Measurements from ENCODE around the gene SPTBN1.
A peak's percentile ranks its signal among the peaks of the same experiment; 100 is the strongest.

The SPTBN1 gene

GRCh38 chr2:54589038-54589339 lies 132.9 kb downstream of the SPTBN1 start:
- Histone ChIP-seq H3K9me3 (replicated peaks; ENCODE audit: low read length) (no peaks in the 10 kb centered on the region), H3K27me3 (ENCODE audit: control insufficient read depth, insufficient read depth, low read length) (no peaks in the 10 kb centered on the region), H3K4me3 (ENCODE audit: low read length) (no peak overlapping the region), H3K9ac (ENCODE audit: low read depth, low read length) (no peak overlapping the region), H3K4me2 (ENCODE audit: low read length) (no peak overlapping the region), H3K36me3 (ENCODE audit: insufficient read depth, low read length) (peaks cover 3% of the 10 kb centered on the region), H3K4me1 (ENCODE audit: control insufficient read depth, insufficient read depth, low read length) (peaks cover 53% of the 10 kb centered on the region)

- Histone ChIP-seq H3K4me2 (ENCODE audit: low read length) (peak overlapping the region; percentile 39), H3K4me1 (ENCODE audit: control insufficient read depth, insufficient read depth, low read length) (peaks cover 50% of the 10 kb centered on the region), H3K9me3 (replicated peaks; ENCODE audit: low read length) (no peaks in the 10 kb centered on the region), H3K4me3 (ENCODE audit: low read length) (no peak overlapping the region), H3K9ac (ENCODE audit: low read depth, low read length) (no peak overlapping the region), H3K36me3 (ENCODE audit: insufficient read depth, low read length) (peaks cover 3% of the 10 kb centered on the region), H3K27me3 (ENCODE audit: control insufficient read depth, insufficient read depth, low read length) (no peaks in the 10 kb centered on the region)
Observed at GRCh38 chr2:54589340-54590215, 133.5 kb downstream of the SPTBN1 start.

GRCh38 chr2:54590216-54591120 lies 134.3 kb downstream of the SPTBN1 start:
- Histone ChIP-seq H3K9ac (ENCODE audit: low read depth, low read length) (no peak overlapping the region), H3K36me3 (ENCODE audit: insufficient read depth, low read length) (peaks cover 3% of the 10 kb centered on the region), H3K4me1 (ENCODE audit: control insufficient read depth, insufficient read depth, low read length) (peaks cover 42% of the 10 kb centered on the region), H3K27me3 (ENCODE audit: control insufficient read depth, insufficient read depth, low read length) (no peaks in the 10 kb centered on the region), H3K4me3 (ENCODE audit: low read length) (no peak overlapping the region), H3K9me3 (replicated peaks; ENCODE audit: low read length) (no peaks in the 10 kb centered on the region), H3K4me2 (ENCODE audit: low read length) (peak overlapping the region; percentile 39)

- Histone ChIP-seq H3K4me1 (ENCODE audit: control insufficient read depth, insufficient read depth, low read length) (peaks cover 42% of the 10 kb centered on the region), H3K4me3 (ENCODE audit: low read length) (no peak overlapping the region), H3K27me3 (ENCODE audit: control insufficient read depth, insufficient read depth, low read length) (no peaks in the 10 kb centered on the region), H3K4me2 (ENCODE audit: low read length) (no peak overlapping the region), H3K9ac (ENCODE audit: low read depth, low read length) (no peak overlapping the region), H3K9me3 (replicated peaks; ENCODE audit: low read length) (no peaks in the 10 kb centered on the region), H3K36me3 (ENCODE audit: insufficient read depth, low read length) (peaks cover 3% of the 10 kb centered on the region)
Observed at GRCh38 chr2:54591551-54591950, 135.4 kb downstream of the SPTBN1 start.

GRCh38 chr2:54593249-54593648 lies 137.1 kb downstream of the SPTBN1 start:
- no peaks in the 10 kb centered on the region for H3K36me3 ChIP-seq (ENCODE audit: insufficient read depth, low read length)
- H3K4me3 ChIP-seq (ENCODE audit: low read length): no peak overlapping the region
- no peak overlapping the region for H3K4me2 ChIP-seq (ENCODE audit: low read length)
- H3K9ac ChIP-seq (ENCODE audit: low read depth, low read length): no peak overlapping the region
- peaks cover 46% of the 10 kb centered on the region for H3K4me1 ChIP-seq (ENCODE audit: control insufficient read depth, insufficient read depth, low read length)
- no peaks in the 10 kb centered on the region for H3K27me3 ChIP-seq (ENCODE audit: control insufficient read depth, insufficient read depth, low read length)
- no peaks in the 10 kb centered on the region for H3K9me3 ChIP-seq (replicated peaks; ENCODE audit: low read length)

GRCh38 chr2:54594048-54594447 lies 137.9 kb downstream of the SPTBN1 start:
- peaks cover 6% of the 10 kb centered on the region for H3K36me3 ChIP-seq (ENCODE audit: insufficient read depth, low read length)
- H3K9ac ChIP-seq (ENCODE audit: low read depth, low read length): no peak overlapping the region
- H3K4me3 ChIP-seq (ENCODE audit: low read length): no peak overlapping the region
- H3K4me1 ChIP-seq (ENCODE audit: control insufficient read depth, insufficient read depth, low read length): peaks cover 53% of the 10 kb centered on the region
- no peak overlapping the region for H3K4me2 ChIP-seq (ENCODE audit: low read length)
- no peaks in the 10 kb centered on the region for H3K9me3 ChIP-seq (replicated peaks; ENCODE audit: low read length)
- H3K27me3 ChIP-seq (ENCODE audit: control insufficient read depth, insufficient read depth, low read length): no peaks in the 10 kb centered on the region

GRCh38 chr2:54595161-54595803 lies 139.2 kb downstream of the SPTBN1 start:
- Histone ChIP-seq H3K4me1 (ENCODE audit: control insufficient read depth, insufficient read depth, low read length) (peaks cover 53% of the 10 kb centered on the region), H3K27me3 (ENCODE audit: control insufficient read depth, insufficient read depth, low read length) (no peaks in the 10 kb centered on the region), H3K9ac (ENCODE audit: low read depth, low read length) (no peak overlapping the region), H3K9me3 (replicated peaks; ENCODE audit: low read length) (no peaks in the 10 kb centered on the region), H3K36me3 (ENCODE audit: insufficient read depth, low read length) (peaks cover 16% of the 10 kb centered on the region), H3K4me2 (ENCODE audit: low read length) (no peak overlapping the region), H3K4me3 (ENCODE audit: low read length) (no peak overlapping the region)

- H3K4me1 ChIP-seq (ENCODE audit: control insufficient read depth, insufficient read depth, low read length): peaks cover 50% of the 10 kb centered on the region
- H3K4me2 ChIP-seq (ENCODE audit: low read length): peak overlapping the region; percentile 6
- H3K27me3 ChIP-seq (ENCODE audit: control insufficient read depth, insufficient read depth, low read length): no peaks in the 10 kb centered on the region
- no peaks in the 10 kb centered on the region for H3K9me3 ChIP-seq (replicated peaks; ENCODE audit: low read length)
- H3K9ac ChIP-seq (ENCODE audit: low read depth, low read length): no peak overlapping the region
- H3K36me3 ChIP-seq (ENCODE audit: insufficient read depth, low read length): peaks cover 17% of the 10 kb centered on the region
- H3K4me3 ChIP-seq (ENCODE audit: low read length): no peak overlapping the region
Observed at GRCh38 chr2:54595999-54596902, 140.1 kb downstream of the SPTBN1 start.

- Histone ChIP-seq H3K9me3 (replicated peaks; ENCODE audit: low read length) (no peaks in the 10 kb centered on the region), H3K27me3 (ENCODE audit: control insufficient read depth, insufficient read depth, low read length) (no peaks in the 10 kb centered on the region), H3K4me1 (ENCODE audit: control insufficient read depth, insufficient read depth, low read length) (peaks cover 55% of the 10 kb centered on the region), H3K9ac (ENCODE audit: low read depth, low read length) (no peak overlapping the region), H3K36me3 (ENCODE audit: insufficient read depth, low read length) (peaks cover 17% of the 10 kb centered on the region), H3K4me3 (ENCODE audit: low read length) (no peak overlapping the region), H3K4me2 (ENCODE audit: low read length) (no peak overlapping the region)
Observed at GRCh38 chr2:54597153-54597848, 141.2 kb downstream of the SPTBN1 start.
